ENCODE measurements around the gene TFEC. TPM values are rescaled to one million over a fixed set of nuclear protein-coding genes. Genes with fewer than 3 reads are reported as not detected.
"Not testable (repeated sequence)": the region's sequence is repeated elsewhere in the genome, so short reads cannot be mapped to it uniquely, and the experiment has no call there.

The TFEC gene
- polyA plus RNA-seq, 3 donors: 25.3 to 38.6 (median 37.6) TPM

GRCh38 chr7:115952832-115953231, 77.7 kb downstream of the TFEC start:
- DNase-seq (ENCODE audit: extremely low read depth in 1 of 11, low read depth in 9 of 11, low spot score in 4 of 11): no peak

GRCh38 chr7:115951547-115951946, 79.0 kb downstream of the TFEC start:
- no peak for DNase-seq (ENCODE audit: extremely low read depth in 1 of 11, low read depth in 9 of 11, low spot score in 4 of 11)

- DNase-seq (ENCODE audit: extremely low read depth in 1 of 11, low read depth in 9 of 11, low spot score in 4 of 11): no peak
Measured at GRCh38 chr7:115941703-115942268, 88.8 kb downstream of the TFEC start.

- no peak for DNase-seq (ENCODE audit: extremely low read depth in 1 of 11, low read depth in 9 of 11, low spot score in 4 of 11)
Measured at GRCh38 chr7:115940460-115941060, 90.0 kb downstream of the TFEC start.

- no peak for DNase-seq (ENCODE audit: extremely low read depth in 1 of 11, low read depth in 9 of 11, low spot score in 4 of 11)
Measured at GRCh38 chr7:115937960-115938359, 92.6 kb downstream of the TFEC start.

GRCh38 chr7:115933471-115933870, 97.1 kb downstream of the TFEC start:
- no peak for DNase-seq (ENCODE audit: extremely low read depth in 1 of 11, low read depth in 9 of 11, low spot score in 4 of 11)

GRCh38 chr7:115932880-115933279, 97.7 kb downstream of the TFEC start:
- DNase-seq (ENCODE audit: extremely low read depth in 1 of 11, low read depth in 9 of 11, low spot score in 4 of 11): no peak

- DNase-seq (ENCODE audit: extremely low read depth in 1 of 11, low read depth in 9 of 11, low spot score in 4 of 11): not testable (repeated sequence)
Measured at GRCh38 chr7:115930184-115930583, 100.4 kb downstream of the TFEC start.

- not testable (repeated sequence) for DNase-seq (ENCODE audit: extremely low read depth in 1 of 11, low read depth in 9 of 11, low spot score in 4 of 11)
Measured at GRCh38 chr7:115929736-115930135, 100.8 kb downstream of the TFEC start.

- no peak for DNase-seq (ENCODE audit: extremely low read depth in 1 of 11, low read depth in 9 of 11, low spot score in 4 of 11)
Measured at GRCh38 chr7:115924411-115924810, 106.2 kb downstream of the TFEC start.

- DNase-seq (ENCODE audit: extremely low read depth in 1 of 11, low read depth in 9 of 11, low spot score in 4 of 11): no peak
Measured at GRCh38 chr7:115920367-115920766, 110.2 kb downstream of the TFEC start.

- DNase-seq (ENCODE audit: extremely low read depth in 1 of 11, low read depth in 9 of 11, low spot score in 4 of 11): no peak
Measured at GRCh38 chr7:115914951-115915350, 115.6 kb downstream of the TFEC start.

- DNase-seq (ENCODE audit: extremely low read depth in 1 of 11, low read depth in 9 of 11, low spot score in 4 of 11): no peak
Measured at GRCh38 chr7:115911465-115911864, 119.1 kb downstream of the TFEC start.

- peak in 10 of 11 donors; percentile 3 to 60 (median 18) for DNase-seq (ENCODE audit: extremely low read depth in 1 of 11, low read depth in 9 of 11, low spot score in 4 of 11)
Measured at GRCh38 chr7:115910541-115911164, 119.9 kb downstream of the TFEC start.

- DNase-seq (ENCODE audit: extremely low read depth in 1 of 11, low read depth in 9 of 11, low spot score in 4 of 11): no peak
Measured at GRCh38 chr7:115906731-115907130, 123.8 kb downstream of the TFEC start.

GRCh38 chr7:115889669-115889984, 140.9 kb downstream of the TFEC start:
- DNase-seq (ENCODE audit: extremely low read depth in 1 of 11, low read depth in 9 of 11, low spot score in 4 of 11): no peak

- DNase-seq (ENCODE audit: extremely low read depth in 1 of 11, low read depth in 9 of 11, low spot score in 4 of 11): no peak
Measured at GRCh38 chr7:115888981-115889668, 141.4 kb downstream of the TFEC start.

GRCh38 chr7:115885550-115885949, 145.0 kb downstream of the TFEC start:
- no peak for DNase-seq (ENCODE audit: extremely low read depth in 1 of 11, low read depth in 9 of 11, low spot score in 4 of 11)

Measured in renal cortex interstitium (tissue), 11 donors.